NB4 (cell line): Measurements from ENCODE around the gene EFCAB12.

Experiments
- DNase-seq: peaks from one replicate; pipeline ENCODE4 v3.0.0; 2010; ENCODE audit warnings: low read depth
- H3K4me3 ChIP-seq: one replicate; pipeline ENCODE4 v1.5.1; 2011; ENCODE audit warnings: mild to moderate bottlenecking, low read depth, low read length, moderate library complexity
- CTCF ChIP-seq: IDR thresholded peaks from one replicate; pipeline ENCODE4 v1.5.1; 2012; ENCODE audit warnings: low read depth, low read length
- MAX ChIP-seq: IDR thresholded peaks from 2 replicates; pipeline ENCODE4 v1.6.1; 2011; ENCODE audit warnings: low read depth, low read length
- MYC ChIP-seq: IDR thresholded peaks from 2 replicates; pipeline ENCODE4 v1.6.1; 2011; ENCODE audit warnings: low read depth, low read length
- POLR2A ChIP-seq: IDR thresholded peaks from 2 replicates; pipeline ENCODE4 v1.6.1; 2011; ENCODE audit warnings: mild to moderate bottlenecking; ENCODE audit not compliant: insufficient read length; ENCODE audit errors: extremely low read depth

Gene EFCAB12

GRCh38 chr3:129461461-129462146 lies 33.2 kb upstream of the EFCAB12 start:
- no peak overlapping the region for H3K4me3 ChIP-seq
- TF ChIP-seq POLR2A (no peak), CTCF (no peak), MYC (no peak), MAX (no peak)
- no peak for DNase-seq

GRCh38 chr3:129461022-129461421 lies 32.6 kb upstream of the EFCAB12 start:
- DNase-seq, result no peak
- no peak overlapping the region for H3K4me3 ChIP-seq
- no peak for TF ChIP-seq CTCF
- TF ChIP-seq MYC, result no peak
- TF ChIP-seq POLR2A, result no peak
- TF ChIP-seq MAX, result no peak

GRCh38 chr3:129460572-129460971 lies 32.1 kb upstream of the EFCAB12 start:
- TF ChIP-seq CTCF, result no peak
- no peak overlapping the region for H3K4me3 ChIP-seq
- no peak for DNase-seq

GRCh38 chr3:129460155-129460554 lies 31.7 kb upstream of the EFCAB12 start:
- TF ChIP-seq POLR2A, result no peak
- TF ChIP-seq MYC, result no peak
- no peak for TF ChIP-seq MAX
- no peak for TF ChIP-seq CTCF
- H3K4me3 ChIP-seq, result no peak overlapping the region
- DNase-seq, result no peak

- DNase-seq, result no peak
- H3K4me3 ChIP-seq, result no peak overlapping the region
- TF ChIP-seq MAX (no peak), CTCF (no peak), POLR2A (no peak)
These were observed 25.3 kb upstream of the EFCAB12 start for GRCh38 chr3:129453732-129454131.
